NCI-H2196 treated with DMSO at 0.1 percent for 48 hours (cell line): Measurements from ENCODE around the gene AP3S2.
"Not testable (repeated sequence)": the region's sequence is repeated elsewhere in the genome, so short reads cannot be mapped to it uniquely, and the experiment has no call there.

Experiments
- DNase-seq: peaks from one replicate; lab custom pipeline; 2025; ENCODE audit not compliant: unreplicated experiment; lab: John Stamatoyannopoulos, UW

The AP3S2 gene

DNA sequence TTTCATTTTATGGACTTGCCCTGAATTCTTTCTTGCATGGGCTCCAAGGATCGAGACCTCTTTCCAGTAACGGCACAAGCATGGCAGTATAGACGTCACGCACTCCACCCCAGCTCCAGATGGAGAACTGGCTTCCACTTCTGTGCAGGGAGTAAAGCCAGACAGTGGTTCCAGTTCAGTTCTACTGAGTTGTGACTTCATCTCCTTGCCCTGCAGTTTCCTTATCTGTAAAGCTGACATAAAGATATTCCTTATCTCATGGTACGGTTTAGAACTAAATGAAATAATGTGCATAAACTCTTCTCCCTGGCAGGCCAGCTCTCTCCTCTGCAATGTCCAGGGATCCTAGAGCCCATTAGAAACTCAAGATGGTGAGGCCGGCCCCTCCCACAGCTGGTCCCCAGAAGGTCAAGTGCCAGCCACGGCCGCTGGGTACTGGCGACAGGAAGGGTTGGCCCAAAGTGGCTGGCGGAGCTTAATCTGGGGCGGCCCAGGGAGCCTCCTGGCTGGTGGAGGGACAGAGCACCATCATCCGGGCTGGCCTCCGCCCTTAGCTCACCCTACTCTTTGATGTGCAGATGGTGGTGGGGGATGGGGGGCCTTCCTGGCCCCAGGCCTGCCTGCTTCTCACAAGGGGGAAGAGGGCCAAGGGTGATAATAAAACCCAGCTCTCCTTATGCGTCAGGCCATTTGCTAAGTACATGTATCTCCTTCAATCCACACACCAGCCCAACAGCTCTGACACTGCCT, 110.5 kb downstream of the AP3S2 start:
- DNase-seq = no peak

DNA sequence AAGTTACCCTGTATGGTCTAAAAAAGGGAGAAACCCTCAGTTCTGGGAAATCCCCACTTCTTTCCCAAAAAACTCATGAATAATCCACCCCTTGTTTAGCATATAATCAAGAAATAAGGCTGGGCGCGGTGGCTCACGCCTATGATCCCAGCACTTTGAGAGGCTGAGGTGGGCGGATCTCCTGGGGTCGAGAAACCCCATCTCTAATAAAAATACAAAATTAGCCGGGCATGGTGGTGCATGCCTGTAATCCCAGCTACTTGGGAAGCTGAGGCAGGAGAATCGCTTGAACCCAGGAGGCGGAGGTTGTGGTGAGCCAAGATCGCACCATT, 111.2 kb downstream of the AP3S2 start:
- not testable (repeated sequence) for DNase-seq

DNA sequence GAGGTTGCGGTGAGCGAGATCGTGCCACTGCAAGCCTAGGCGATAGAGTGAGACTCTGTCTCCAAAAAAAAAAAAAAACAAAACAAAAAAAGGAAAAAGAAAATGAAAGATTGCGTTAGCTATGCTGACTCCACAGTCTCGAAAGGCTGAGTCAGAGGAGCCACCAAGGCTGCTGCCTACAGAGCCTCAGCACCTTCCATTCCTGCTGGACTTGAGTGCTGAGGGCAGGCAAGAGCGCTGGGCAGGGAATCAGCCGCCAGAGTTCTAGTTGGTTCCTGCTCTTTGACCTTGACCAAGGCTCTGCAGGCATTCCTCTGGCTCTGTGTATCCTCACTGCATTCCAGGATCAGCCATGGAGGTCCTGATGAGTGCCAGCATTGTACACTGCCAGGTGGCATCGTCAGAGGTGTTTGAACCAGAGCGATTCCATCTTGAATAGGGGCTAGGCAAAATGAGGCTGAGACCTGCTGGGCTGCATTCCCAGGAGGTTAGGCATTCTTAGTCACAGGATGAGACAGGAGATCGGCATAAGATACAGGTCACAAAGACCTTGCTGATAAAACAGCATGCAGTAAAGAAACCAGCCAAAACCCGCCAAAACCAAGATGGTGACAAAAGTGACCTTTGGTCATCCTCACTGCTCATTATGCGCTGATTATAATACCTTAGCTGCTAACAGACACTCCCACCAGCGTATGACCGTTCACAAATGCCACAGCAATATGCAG, 111.7 kb downstream of the AP3S2 start:
- DNase-seq = no peak

- DNase-seq = no peak
These were observed 112.7 kb downstream of the AP3S2 start for GRCh38 chr15:89781055-89781454.

DNA sequence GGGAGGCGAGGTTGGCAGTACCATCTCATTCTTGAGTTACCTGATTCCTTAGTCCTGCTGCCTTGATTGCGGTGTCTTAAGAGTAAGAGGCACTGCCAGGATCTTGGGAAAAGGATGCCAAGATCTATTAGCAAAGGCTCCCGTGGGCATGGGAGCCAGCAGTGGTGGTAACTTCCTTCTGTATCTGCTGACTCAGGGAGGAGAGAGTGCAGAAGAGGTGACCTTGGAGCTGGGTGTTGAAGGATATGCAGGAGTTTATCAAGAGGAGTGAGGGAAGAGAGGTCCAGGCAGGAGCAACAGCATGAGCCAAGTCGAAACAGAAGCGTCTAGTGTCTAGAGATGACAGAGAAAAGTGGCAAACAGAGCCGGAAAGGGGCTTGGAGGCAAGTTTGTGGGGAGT, 113.2 kb downstream of the AP3S2 start:
- DNase-seq = no peak
